OCI-LY3 (cell line): ENCODE data around the gene NCOR2.

Experiments
- H2AFZ ChIP-seq: fragments of 200-600, 300-600 bp; shearing (Covaris generic); 2 replicates; pipeline ENCODE4 v1.6.0; 2014; ENCODE audit warnings: antibody characterized with exemption, low read depth, low read length
- H3K27ac ChIP-seq: fragments of 200-600, 300-600 bp; sonication (generic); 2 replicates; pipeline ENCODE4 v1.5.1; 2014; ENCODE audit warnings: mild to moderate bottlenecking, low read length, moderate library complexity, mixed read lengths
- H3K27me3 ChIP-seq: fragments of 200-600, 300-600 bp; sonication (generic); 2 replicates; pipeline ENCODE4 v1.6.1; 2014; ENCODE audit warnings: low read depth, low read length, mixed read lengths
- H3K36me3 ChIP-seq: fragments of 200-600, 300-600 bp; sonication (generic); replicated peaks from 2 replicates; pipeline ENCODE3; 2014; ENCODE audit warnings: low read depth, low read length, mixed read lengths
- H3K4me1 ChIP-seq: fragments of 300-600, 200-600 bp; sonication (generic); 2 replicates; pipeline ENCODE4 v1.6.1; 2014; ENCODE audit warnings: low read length, mixed read lengths
- H3K4me2 ChIP-seq: fragments of 200-600, 300-600 bp; sonication (generic); 2 replicates; pipeline ENCODE4 v1.6.1; 2014; ENCODE audit warnings: low read length, mixed read lengths
- H3K4me3 ChIP-seq: fragments of 300-600, 200-600 bp; sonication (generic); 2 replicates; pipeline ENCODE4 v1.5.1; 2014; ENCODE audit warnings: antibody characterized with exemption, mild to moderate bottlenecking, low read length, moderate library complexity
- H3K79me2 ChIP-seq: fragments of 300-600, 200-600 bp; shearing (Covaris generic); 2 replicates; pipeline ENCODE4 v1.6.1; 2014; ENCODE audit warnings: mild to moderate bottlenecking, low read length, mixed read lengths
- H3K9ac ChIP-seq: fragments of 300-600, 200-600 bp; shearing (Covaris generic); 2 replicates; pipeline ENCODE4 v1.6.0; 2014; ENCODE audit warnings: mild to moderate bottlenecking, low read length, moderate library complexity
- H3K9me3 ChIP-seq: fragments of 200-600, 300-600 bp; shearing (Covaris generic); 2 replicates; pipeline ENCODE4 v1.6.1; 2014; ENCODE audit warnings: low read length, mixed read lengths; ENCODE audit not compliant: insufficient read depth
- H4K20me1 ChIP-seq: fragments of 200-600, 300-600 bp; sonication (generic); 2 replicates; pipeline ENCODE4 v1.6.1; 2016; ENCODE audit warnings: low read length, mixed read lengths; ENCODE audit not compliant: insufficient read depth
- CTCF ChIP-seq: fragments of 200-600, 300-600 bp; sonication (generic); IDR thresholded peaks from 2 replicates; pipeline ENCODE4 v1.5.1; 2014; ENCODE audit warnings: antibody characterized with exemption, low read length, low read depth
- EZH2phosphoT487 ChIP-seq: fragments of 200-600 bp; shearing (Covaris generic); IDR thresholded peaks from 2 replicates; pipeline ENCODE4 v1.6.1; 2018; ENCODE audit warnings: antibody characterized with exemption, mixed run types, low read depth

Gene NCOR2

DNA sequence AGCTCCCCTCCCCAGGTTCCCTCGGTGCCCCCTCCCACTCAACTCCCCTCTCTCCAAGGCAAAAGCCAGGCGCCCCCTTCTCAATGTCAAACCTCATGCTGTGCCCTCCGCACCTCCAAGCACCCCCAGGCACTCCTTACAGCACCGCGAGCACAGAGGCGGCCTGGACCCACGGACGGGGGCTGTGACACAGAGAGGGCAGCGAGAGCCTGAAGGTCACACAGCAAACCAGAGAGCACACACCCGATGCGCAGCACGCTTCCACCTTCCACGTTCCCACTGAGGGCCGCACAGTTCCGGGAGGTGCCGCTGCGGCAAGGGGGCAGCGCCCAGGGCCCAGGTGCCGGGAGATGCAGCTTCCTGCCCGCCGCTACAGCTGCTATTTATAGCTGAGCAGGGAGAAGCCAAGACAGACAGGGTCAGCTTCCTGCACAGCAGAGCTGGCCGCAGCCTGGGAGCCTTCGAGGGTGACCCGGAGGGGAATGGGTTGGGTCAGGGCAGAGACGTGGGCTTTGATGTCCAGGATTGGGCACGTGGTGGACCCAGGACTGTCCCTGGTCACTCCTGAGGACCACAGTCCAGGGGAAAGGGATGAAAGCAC lies 12.9 kb downstream of the NCOR2 start:
- Histone ChIP-seq H3K36me3 (peaks cover 8% of the 10 kb centered on the region), H3K4me2 (no peak overlapping the region), H3K27me3 (no peaks in the 10 kb centered on the region), H4K20me1 (peaks cover 98% of the 10 kb centered on the region), H3K9me3 (no peaks in the 10 kb centered on the region), H3K4me1 (peaks cover 28% of the 10 kb centered on the region), H3K4me3 (no peak overlapping the region), H3K9ac (no peak overlapping the region), H3K27ac (no peak overlapping the region), H3K79me2 (peaks cover 99% of the 10 kb centered on the region), H2AFZ (no peak overlapping the region)
- TF ChIP-seq EZH2phosphoT487 (no peak), CTCF (no peak)

DNA sequence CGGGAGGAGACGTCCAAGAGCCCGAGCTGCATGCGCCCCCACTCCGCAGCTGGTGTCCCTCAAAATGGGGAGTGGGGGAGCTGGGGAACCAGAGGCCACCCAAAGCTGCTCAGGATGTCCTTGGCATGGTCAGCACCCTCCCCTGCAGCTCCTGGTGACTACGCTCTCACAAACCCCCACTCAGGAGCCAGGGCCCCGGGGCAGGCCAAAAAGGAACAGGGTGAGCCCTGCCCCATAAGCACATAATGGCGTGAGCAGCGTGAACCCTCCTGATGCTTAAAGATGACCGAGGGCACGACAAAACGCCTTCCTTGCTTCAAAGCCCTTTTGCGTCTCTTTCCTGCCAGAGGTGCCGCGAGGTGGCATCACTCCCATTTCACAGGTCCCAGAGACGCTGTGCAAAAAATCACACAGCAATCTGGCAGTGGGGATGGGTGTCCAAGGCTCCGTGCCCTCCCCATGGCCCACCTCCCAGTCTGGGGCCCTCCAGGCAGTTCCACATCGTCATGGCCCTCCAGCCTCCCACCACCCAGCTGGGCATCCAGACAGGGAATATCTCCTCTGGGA lies 13.5 kb downstream of the NCOR2 start:
- peaks cover 98% of the 10 kb centered on the region for H4K20me1 ChIP-seq
- H3K4me1 ChIP-seq, result peaks cover 32% of the 10 kb centered on the region
- H3K4me2 ChIP-seq, result no peak overlapping the region
- no peak overlapping the region for H2AFZ ChIP-seq
- H3K9ac ChIP-seq, result no peak overlapping the region
- peaks cover 4% of the 10 kb centered on the region for H3K36me3 ChIP-seq
- H3K27ac ChIP-seq, result no peak overlapping the region
- H3K79me2 ChIP-seq, result peaks cover 99% of the 10 kb centered on the region
- no peaks in the 10 kb centered on the region for H3K27me3 ChIP-seq
- no peak overlapping the region for H3K4me3 ChIP-seq
- no peaks in the 10 kb centered on the region for H3K9me3 ChIP-seq
- no peak for TF ChIP-seq EZH2phosphoT487
- no peak for TF ChIP-seq CTCF

DNA sequence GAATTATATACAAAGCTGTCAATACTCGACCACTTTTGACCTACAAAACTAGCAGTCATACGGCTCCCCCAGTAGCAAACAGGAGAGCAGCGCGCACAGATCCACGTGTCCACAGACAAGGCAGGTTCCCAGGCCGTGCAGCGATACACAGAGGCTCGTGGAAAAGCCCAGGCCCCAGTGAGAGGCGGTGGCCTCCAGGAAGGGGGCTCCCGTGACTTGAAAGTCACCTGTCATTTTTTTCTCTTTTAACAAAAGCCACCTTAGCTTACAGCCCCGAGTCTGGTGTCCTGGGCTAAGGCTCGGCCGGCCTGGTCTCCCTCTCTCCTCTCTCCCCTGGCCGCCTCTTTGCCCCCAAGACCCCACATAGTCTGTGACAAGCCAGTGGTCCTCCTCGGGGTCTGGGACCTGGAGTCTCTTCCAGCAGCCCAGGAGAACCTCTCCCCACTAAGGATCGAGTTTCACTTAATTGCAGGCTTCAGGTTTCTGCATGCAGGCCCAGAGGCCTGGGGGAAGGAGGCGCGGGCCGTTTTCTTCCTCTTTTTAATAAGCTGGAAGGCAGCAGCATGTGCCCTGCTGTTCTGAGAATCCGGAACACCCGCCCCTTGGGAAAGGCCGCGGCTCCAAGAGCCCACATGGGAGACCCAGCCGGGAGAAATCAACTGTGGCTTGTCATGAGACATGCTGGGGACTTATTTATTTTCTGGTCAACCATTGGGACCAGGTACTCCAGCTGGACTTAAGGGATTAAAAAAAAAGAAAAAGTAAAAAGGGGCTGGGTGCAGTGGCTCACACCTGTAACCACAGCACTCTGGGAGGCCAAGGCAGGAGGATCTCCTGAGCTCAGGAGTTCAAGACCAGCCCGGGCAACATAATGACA lies 15.9 kb downstream of the NCOR2 start:
- Histone ChIP-seq H2AFZ (no peak overlapping the region), H3K4me1 (peaks cover 42% of the 10 kb centered on the region), H3K27me3 (no peaks in the 10 kb centered on the region), H3K36me3 (peaks cover 10% of the 10 kb centered on the region), H3K4me2 (peak overlapping the region; percentile 42), H3K27ac (peak overlapping the region; percentile 31), H3K79me2 (peaks cover 99% of the 10 kb centered on the region), H3K9ac (no peak overlapping the region), H4K20me1 (peaks cover 96% of the 10 kb centered on the region), H3K4me3 (no peak overlapping the region), H3K9me3 (no peaks in the 10 kb centered on the region)
- TF ChIP-seq EZH2phosphoT487 (no peak), CTCF (no peak)
